Measurements from ENCODE around the gene KCNMB4.

GRCh38 chr12:70330158-70330557 is 35.9 kb upstream of the KCNMB4 start:
- TF ChIP-seq ZFP30 (CRISPR knock-in tag; IDR thresholded peaks at IDR 0.05): no peak
- TF ChIP-seq, protein P1, sequence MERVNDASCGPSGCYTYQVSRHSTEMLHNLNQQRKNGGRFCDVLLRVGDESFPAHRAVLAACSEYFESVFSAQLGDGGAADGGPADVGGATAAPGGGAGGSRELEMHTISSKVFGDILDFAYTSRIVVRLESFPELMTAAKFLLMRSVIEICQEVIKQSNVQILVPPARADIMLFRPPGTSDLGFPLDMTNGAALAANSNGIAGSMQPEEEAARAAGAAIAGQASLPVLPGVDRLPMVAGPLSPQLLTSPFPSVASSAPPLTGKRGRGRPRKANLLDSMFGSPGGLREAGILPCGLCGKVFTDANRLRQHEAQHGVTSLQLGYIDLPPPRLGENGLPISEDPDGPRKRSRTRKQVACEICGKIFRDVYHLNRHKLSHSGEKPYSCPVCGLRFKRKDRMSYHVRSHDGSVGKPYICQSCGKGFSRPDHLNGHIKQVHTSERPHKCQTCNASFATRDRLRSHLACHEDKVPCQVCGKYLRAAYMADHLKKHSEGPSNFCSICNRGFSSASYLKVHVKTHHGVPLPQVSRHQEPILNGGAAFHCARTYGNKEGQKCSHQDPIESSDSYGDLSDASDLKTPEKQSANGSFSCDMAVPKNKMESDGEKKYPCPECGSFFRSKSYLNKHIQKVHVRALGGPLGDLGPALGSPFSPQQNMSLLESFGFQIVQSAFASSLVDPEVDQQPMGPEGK (CRISPR knock-in tag; IDR thresholded peaks at IDR 0.05; ENCODE audit: borderline replicate concordance): no peak
- TF ChIP-seq ARNTL (CRISPR knock-in tag; IDR thresholded peaks at IDR 0.05; ENCODE audit: borderline replicate concordance, low read depth): no peak
- no peak for TF ChIP-seq TOX (CRISPR knock-in tag; IDR thresholded peaks at IDR 0.05; ENCODE audit: borderline replicate concordance)
- no peak for TF ChIP-seq ZFP3 (CRISPR knock-in tag; IDR thresholded peaks at IDR 0.05)
- TF ChIP-seq RARB (CRISPR knock-in tag; IDR thresholded peaks at IDR 0.05): no peak
- TF ChIP-seq ZC3H10 (CRISPR knock-in tag; IDR thresholded peaks at IDR 0.05): no peak
- TF ChIP-seq BACH2 (CRISPR knock-in tag; IDR thresholded peaks at IDR 0.05; ENCODE audit: borderline replicate concordance): no peak
- no peak for TF ChIP-seq POU6F1 (CRISPR knock-in tag; IDR thresholded peaks at IDR 0.05; ENCODE audit: borderline replicate concordance, low read depth)
- no peak for TF ChIP-seq GLIS3 (CRISPR knock-in tag; IDR thresholded peaks at IDR 0.05)

All from SK-N-SH treated with all-trans-retinoic acid at 6 μM for 48 hours (cell line).